T-helper 1 cell treated with Interleukin-12 subunit alpha and Interleukin-12 subunit beta and Interleukin-4 antibody, amounts not matched to agents 30 ng/mL and 1 ng/mL, for 36 hours (primary cell): Measurements from ENCODE around the gene LRBA. TPM values are rescaled to one million over a fixed set of nuclear protein-coding genes. Genes with fewer than 3 reads are reported as not detected.
"Not testable (repeated sequence)": the region's sequence is repeated elsewhere in the genome, so short reads cannot be mapped to it uniquely, and the experiment has no call there.

Experiments
- intact Hi-C: fragments of 100-400 bp; cut with micrococcal nuclease; formaldehyde crosslinking; loops from one replicate; pipeline ENCODE4 v1.15.1; 2024
- total RNA-seq: library from RNA; stranded (reverse); gene quantifications from 2 replicates; pipeline ENCODE4 v1.2.3, GENCODE V29; 2022

LRBA gene
- total RNA-seq, 1 donor from 2014 or later, result 49.3 TPM

- intact Hi-C loops, result no loop called here
Observed at GRCh38 chr4:150746156-150746555, 268.9 kb downstream of the LRBA start.

DNA sequence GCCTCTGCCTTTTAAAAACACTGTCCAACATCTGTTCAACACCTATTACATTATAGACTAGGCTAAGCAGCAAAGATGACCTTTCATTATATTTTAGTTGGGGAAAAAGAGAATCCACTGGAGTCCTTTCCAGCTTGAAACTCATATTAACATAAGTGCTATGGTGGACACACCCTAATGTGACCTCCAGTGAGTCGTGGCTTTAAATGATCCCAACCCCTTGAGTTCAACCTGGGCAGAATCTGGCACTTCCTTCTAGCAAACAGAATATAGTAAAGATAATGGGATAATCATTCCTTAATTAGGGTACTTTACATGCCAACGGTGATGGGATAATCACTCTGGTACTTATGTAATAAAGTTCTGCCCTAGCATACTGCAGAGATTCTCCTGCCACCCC is 270.5 kb downstream of the LRBA start:
- intact Hi-C loops, result no loop called here

DNA sequence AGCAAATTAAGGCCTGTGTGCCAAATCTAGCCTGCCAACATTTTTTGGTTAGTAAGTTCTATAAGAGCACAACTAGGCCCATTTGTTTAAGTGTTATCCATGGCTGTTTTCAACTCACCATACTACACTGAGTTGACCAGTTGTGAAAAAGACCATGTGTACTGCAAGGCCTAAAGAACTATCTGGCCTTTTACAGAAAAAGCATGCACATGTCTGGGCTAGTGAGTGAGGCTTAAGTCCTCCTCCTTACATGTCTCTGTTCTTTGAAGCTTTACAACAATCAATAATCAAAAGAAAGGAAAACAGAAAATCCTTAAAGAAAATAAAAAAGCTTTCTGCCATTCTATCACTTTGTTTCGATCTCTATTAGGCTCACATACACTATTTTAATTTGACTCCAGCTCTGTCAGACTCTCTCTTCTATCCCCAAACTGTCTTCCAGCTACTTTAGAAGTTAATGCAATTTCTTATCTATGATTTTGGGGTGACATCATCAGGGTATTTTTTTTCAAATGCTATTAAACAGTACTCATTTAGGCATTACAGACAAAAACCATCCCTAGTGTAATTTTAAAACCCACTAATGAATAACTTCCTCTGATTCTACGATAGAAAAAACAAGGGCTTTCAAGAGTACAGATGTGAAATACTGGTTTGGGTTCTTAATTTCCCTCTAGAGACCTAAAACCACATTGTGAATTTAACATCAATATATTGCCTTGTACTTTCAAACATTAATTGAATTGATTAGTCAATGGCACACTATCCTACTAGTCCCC is 271.3 kb downstream of the LRBA start:
- intact Hi-C loops, result no loop called here

- intact Hi-C loops, result not testable (repeated sequence)
Observed at GRCh38 chr4:150742930-150743329, 272.2 kb downstream of the LRBA start.

GRCh38 chr4:150739591-150739990 is 275.5 kb downstream of the LRBA start:
- intact Hi-C loops, result no loop called here

- intact Hi-C loops, result no loop called here
Observed at GRCh38 chr4:150725957-150726523, 289.0 kb downstream of the LRBA start.

DNA sequence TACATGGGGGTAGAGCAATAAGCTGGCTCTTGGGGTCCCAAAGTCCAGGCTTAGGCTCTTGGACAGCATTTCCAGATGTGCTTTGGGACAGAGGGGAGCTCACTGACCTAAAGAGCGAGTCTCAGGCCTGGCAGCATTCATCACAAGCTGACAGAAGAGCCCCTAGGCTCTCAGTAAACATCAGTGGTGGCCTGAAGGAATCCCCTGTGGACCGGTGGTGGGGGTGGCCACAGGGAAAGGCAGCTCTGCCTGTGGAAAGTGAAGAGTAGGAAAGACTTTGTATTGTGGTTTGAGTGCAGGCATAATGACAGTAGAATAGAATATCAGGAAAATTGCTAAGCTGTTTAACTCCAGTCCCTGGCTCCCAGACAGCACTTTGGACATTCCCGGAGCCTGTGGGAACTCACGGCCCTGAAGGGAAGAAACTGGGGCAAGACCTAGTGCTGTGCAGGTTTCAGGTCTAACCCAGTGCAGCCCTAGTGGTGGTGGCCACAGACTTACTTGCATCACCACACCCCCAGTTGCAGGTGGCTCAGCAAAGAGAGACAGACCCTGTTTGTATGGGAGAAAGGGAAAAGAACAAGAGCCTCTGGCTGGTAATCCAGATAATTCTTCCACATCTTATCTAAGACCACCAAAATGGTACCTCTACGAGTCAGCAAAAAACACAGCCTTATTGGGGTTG is 291.2 kb downstream of the LRBA start:
- intact Hi-C loops, result no loop called here

DNA sequence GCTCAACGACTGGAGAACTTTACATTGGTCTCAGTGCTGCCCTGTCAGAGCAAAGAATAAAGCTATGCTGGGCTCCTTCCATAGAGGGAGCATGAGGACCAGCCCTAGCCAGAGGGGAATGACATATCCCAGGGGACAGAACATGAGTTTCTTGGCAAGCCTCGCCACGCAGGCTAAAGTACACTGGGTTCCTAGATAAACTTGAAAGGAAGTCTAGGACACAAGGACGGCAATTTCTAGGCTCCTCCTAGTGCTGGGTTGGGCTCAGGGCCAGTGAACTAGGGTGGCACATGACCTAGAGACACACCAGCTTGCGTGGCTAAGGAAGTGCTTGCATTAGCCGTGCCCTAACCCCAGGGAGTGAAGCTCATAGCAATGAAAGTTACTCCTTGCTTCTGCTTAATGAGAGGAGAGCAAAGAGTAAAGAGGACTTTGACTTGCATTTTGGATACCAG is 292.1 kb downstream of the LRBA start:
- intact Hi-C loops, result no loop called here

GRCh38 chr4:150720973-150721518 is 294.0 kb downstream of the LRBA start:
- intact Hi-C loops, result no loop called here

- intact Hi-C loops, result no loop called here
Observed at GRCh38 chr4:150717952-150718351, 297.1 kb downstream of the LRBA start.

DNA sequence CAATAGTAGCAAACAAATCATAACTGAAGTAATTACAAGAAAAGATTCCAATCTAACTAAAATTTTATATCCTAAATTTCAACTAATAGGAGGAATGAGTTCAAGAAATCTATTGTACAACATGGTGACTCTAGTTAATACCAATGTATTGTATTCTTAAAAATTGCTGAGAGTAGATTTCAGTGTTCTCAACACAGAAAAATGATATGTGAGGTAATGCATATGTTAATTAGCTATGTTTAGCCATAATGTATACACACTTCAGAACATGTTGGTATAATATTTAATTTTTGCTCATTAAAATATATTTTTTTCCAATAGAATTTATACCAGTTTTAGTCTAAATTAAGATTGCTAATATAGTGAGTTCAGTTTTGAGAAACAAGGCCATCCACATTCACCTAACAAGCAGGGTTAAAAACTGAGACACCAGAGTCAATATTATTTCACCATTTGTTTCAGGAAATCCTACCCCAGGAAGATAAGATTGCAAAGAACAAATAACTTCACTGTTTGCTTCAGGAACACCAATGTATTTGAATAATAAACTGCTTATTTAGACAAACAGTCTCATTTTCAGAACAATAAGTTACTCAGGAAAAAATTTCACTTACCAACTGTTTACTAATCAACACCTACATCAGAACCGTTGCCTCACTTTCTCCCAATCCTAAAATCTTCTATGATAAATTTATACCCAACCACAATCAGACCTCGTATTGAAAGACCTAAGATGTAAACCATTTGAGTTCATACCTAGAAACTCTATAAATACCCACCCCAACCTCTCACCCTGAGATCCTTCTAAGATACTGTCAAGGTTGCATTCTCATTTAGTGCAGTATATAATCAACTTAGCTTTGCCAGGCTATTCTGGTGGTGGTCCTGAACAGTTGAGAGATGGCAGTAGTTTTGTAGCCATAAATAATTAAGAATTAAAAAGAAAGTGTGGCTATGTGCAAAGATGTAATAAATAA is 300.3 kb downstream of the LRBA start:
- intact Hi-C loops, result no loop called here

DNA sequence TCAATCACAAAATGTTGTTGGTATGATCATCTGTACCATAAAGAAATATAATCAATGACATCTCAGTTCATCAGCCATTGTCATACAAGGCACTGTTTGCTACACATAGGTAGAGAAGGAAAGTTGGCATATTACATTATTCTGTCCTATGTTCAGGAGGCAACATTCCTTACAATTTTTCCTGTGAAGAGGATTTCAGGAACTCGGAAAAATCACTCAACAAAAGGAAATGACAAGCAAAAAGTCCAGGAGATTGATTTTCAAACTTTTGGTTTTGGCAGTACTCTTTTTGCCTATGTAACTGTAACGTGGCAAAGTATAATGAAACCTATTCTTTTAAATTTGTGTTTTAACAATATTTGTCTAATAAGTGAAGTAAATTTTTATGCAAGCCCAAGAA is 301.8 kb downstream of the LRBA start:
- intact Hi-C loops, result no loop called here

- intact Hi-C loops, result no loop called here
Observed at GRCh38 chr4:150710770-150711375, 304.2 kb downstream of the LRBA start.

GRCh38 chr4:150708004-150708403 is 307.1 kb downstream of the LRBA start:
- intact Hi-C loops, result no loop called here

- intact Hi-C loops, result no loop called here
Observed at GRCh38 chr4:150699599-150699998, 315.5 kb downstream of the LRBA start.

GRCh38 chr4:150695162-150695561 is 319.9 kb downstream of the LRBA start:
- intact Hi-C loops, result no loop called here

GRCh38 chr4:150694438-150694837 is 320.6 kb downstream of the LRBA start:
- intact Hi-C loops, result no loop called here

DNA sequence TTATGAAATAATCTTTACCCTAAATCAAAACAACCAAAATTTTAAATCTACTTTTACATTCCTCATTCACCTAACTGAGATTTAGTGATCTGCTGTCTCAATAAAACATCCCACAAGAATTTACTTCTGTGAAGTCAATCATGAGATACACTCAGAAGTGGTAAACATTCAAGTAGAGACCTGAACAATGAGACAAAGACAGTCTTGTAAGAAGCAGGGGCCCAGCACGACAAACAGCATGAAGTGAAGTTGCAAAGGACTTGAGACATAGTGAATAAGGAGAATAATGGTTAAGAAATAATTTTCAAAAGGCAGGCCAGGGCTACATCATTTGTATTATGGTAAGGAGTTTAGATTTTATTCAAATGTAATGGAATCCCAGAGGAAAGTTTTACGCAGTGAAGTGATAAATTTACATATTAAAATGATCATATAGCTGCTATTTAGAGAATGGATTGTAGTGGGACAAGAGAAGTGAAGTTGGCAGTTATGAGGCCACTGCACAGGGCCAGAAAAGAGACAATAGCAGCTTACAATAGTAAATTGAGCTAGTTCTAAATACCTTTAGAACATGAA is 331.2 kb downstream of the LRBA start:
- intact Hi-C loops, result no loop called here

- intact Hi-C loops, result no loop called here
Observed at GRCh38 chr4:150682126-150682525, 333.0 kb downstream of the LRBA start.

DNA sequence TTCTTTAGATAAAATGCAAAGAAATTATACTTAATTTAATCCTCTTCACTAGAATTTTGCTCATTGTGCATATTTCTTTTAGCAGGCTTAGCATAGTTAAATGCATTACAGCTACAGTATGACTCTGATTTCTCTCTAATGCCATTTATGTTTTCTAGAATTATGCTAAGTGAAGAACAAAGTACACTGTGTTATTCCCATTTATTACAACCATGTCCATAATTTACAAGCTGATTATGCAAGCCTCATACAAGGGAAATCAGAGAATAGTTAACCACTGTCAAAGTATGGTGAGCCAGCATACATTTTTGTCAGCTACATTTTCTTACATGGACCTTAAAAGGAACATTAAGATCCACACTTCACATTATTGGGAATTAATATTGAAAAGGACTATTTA is 334.0 kb downstream of the LRBA start:
- intact Hi-C loops, result no loop called here
